GM12873 (cell line): ENCODE data around the gene HS6ST3.

ENCODE experiments used
- CTCF ChIP-seq: IDR thresholded peaks from 2 replicates; pipeline ENCODE4 v1.5.1; 2012; ENCODE audit warnings: low read depth, mild to moderate bottlenecking, moderate library complexity, low read length, control low read depth; ENCODE audit not compliant: insufficient read depth; ENCODE audit errors: missing control alignments

The HS6ST3 gene

GRCh38 chr13:96871469-96871868 lies 781.6 kb downstream of the HS6ST3 start:
- TF ChIP-seq CTCF: no peak

- TF ChIP-seq CTCF: no peak
These were observed 790.5 kb downstream of the HS6ST3 start for GRCh38 chr13:96880419-96880818.
